ENCODE results near the gene IGF1R.

Gene IGF1R

GRCh38 chr15:98686983-98687382 lies 38.6 kb downstream of the IGF1R start:
- H3K27me3 Mint-ChIP-seq, result peaks cover 3 to 15% of the 10 kb centered on the region in 2 donors
- H3K27ac Mint-ChIP-seq, result no peak overlapping the region
- no peak overlapping the region for H3K4me3 Mint-ChIP-seq
- H3K36me3 Mint-ChIP-seq (ENCODE audit: insufficient read depth), result no peaks in the 10 kb centered on the region
- peaks cover 0 to 20% of the 10 kb centered on the region in 2 donors for H3K4me1 Mint-ChIP-seq (ENCODE audit: low read depth in 2 of 2)
- ATAC-seq (replicated peaks) (no peak), DNase-seq (no peak)
- no peaks in the 10 kb centered on the region for H3K9me3 Mint-ChIP-seq

DNA sequence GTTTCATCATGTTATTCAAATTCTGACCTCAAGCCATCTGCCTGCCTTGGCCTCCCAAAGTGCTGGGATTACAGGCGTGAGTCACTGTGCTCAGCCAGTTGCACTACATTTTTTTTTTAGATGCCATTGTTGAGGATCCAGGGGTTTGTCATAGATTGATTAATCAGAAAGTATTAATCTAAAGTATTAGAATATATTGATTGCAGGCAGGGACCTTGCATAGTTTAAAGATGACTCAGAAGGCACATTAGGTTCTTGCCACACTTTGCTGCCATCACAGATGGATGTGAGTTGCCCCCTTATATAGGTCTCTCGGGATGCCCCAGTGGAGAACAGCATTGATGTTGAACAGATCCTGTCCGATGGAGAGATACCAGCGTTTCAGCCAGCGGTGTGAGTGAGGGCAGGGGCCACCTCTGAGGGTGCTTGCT lies 41.1 kb downstream of the IGF1R start:
- Mint-ChIP-seq H3K4me3 (no peak overlapping the region), H3K27ac (no peak overlapping the region), H3K36me3 (ENCODE audit: insufficient read depth) (no peaks in the 10 kb centered on the region), H3K9me3 (no peaks in the 10 kb centered on the region), H3K4me1 (ENCODE audit: low read depth in 2 of 2) (peaks cover 0 to 16% of the 10 kb centered on the region in 2 donors), H3K27me3 (peaks cover 1 to 15% of the 10 kb centered on the region in 2 donors)
- ATAC-seq (replicated peaks) (no peak), DNase-seq (no peak)

DNA sequence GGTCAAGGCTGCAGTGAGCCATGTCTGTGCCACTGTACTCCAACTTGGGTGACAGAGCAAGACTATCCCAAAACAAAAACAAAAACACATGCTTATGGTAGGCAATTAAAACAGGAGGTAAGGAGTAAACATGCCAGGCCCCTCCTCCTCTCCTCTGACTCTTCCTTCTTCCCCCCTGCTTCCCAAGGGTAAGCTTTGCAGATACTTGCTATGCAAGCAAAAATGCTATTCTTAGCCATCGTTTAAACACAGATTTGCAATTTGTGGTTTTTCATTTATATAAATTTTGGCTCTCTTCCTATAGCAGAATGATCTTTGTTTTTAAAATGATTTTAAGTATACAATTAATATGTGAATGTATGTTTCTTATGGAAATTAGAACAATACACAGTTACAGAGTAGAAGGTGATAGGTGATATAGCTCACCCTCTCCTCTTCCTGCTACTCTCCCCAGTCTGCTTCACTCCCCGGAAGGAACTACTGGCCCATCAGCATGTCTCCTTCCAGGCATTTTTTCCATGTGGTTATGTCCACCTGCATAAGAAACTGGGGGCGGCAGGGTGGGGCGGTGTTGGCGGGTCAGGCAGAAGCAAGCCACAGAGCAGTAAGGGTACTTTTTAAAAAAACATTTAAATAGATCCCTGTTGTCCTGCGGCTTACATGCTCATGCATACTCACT lies 42.1 kb downstream of the IGF1R start:
- Mint-ChIP-seq H3K27ac (no peak overlapping the region), H3K36me3 (ENCODE audit: insufficient read depth) (no peaks in the 10 kb centered on the region), H3K9me3 (no peaks in the 10 kb centered on the region), H3K4me3 (no peak overlapping the region), H3K4me1 (ENCODE audit: low read depth in 2 of 2) (peaks cover 0 to 14% of the 10 kb centered on the region in 2 donors), H3K27me3 (peaks cover 11 to 14% of the 10 kb centered on the region in 2 donors)
- DNase-seq, result no peak
- no peak for ATAC-seq (replicated peaks)

- ATAC-seq (replicated peaks) (no peak), DNase-seq (no peak)
- H3K9me3 Mint-ChIP-seq, result no peaks in the 10 kb centered on the region
- H3K36me3 Mint-ChIP-seq (ENCODE audit: insufficient read depth), result no peaks in the 10 kb centered on the region
- H3K27me3 Mint-ChIP-seq, result peaks cover 2 to 27% of the 10 kb centered on the region in 2 donors
- H3K4me1 Mint-ChIP-seq (ENCODE audit: low read depth in 2 of 2), result peaks cover 0 to 10% of the 10 kb centered on the region in 2 donors
- H3K27ac Mint-ChIP-seq, result no peak overlapping the region
- H3K4me3 Mint-ChIP-seq, result no peak overlapping the region
These were observed 43.9 kb downstream of the IGF1R start for GRCh38 chr15:98692213-98692612.

DNA sequence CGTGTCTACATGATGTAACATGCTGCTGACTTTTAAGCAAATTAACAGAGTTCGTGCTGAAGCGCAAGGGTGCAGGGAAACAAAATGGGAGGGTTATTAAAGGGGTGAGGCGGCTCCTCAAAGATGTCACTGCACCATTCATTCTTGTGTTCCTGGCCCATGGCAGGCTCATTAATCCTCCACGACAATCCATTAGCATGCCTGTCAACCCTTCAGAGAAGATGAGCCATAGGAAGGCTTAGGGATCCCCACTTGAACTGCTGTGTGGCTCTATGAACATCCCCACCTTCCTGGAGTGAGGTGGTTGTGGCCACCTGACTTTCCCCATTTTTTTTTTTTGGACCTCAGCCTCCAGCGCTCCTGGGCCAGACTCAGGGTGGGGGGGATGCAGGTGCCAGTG lies 45.8 kb downstream of the IGF1R start:
- H3K36me3 Mint-ChIP-seq (ENCODE audit: insufficient read depth), result no peaks in the 10 kb centered on the region
- ATAC-seq (replicated peaks) (no peak), DNase-seq (no peak)
- no peak overlapping the region for H3K27ac Mint-ChIP-seq
- H3K4me3 Mint-ChIP-seq, result no peak overlapping the region
- H3K27me3 Mint-ChIP-seq, result peaks cover 6 to 33% of the 10 kb centered on the region in 2 donors
- peaks cover 0 to 9% of the 10 kb centered on the region in 2 donors for H3K4me1 Mint-ChIP-seq (ENCODE audit: low read depth in 2 of 2)
- H3K9me3 Mint-ChIP-seq, result no peaks in the 10 kb centered on the region

GRCh38 chr15:98698792-98699191 lies 50.5 kb downstream of the IGF1R start:
- Mint-ChIP-seq H3K27me3 (peaks cover 6 to 33% of the 10 kb centered on the region in 2 donors), H3K27ac (no peak overlapping the region), H3K4me1 (ENCODE audit: low read depth in 2 of 2) (peaks cover 0 to 11% of the 10 kb centered on the region in 2 donors), H3K4me3 (no peak overlapping the region), H3K9me3 (no peaks in the 10 kb centered on the region), H3K36me3 (ENCODE audit: insufficient read depth) (no peaks in the 10 kb centered on the region)
- no peak for DNase-seq
- ATAC-seq (replicated peaks), result no peak

- Mint-ChIP-seq H3K36me3 (ENCODE audit: insufficient read depth) (no peaks in the 10 kb centered on the region), H3K9me3 (no peaks in the 10 kb centered on the region), H3K4me1 (ENCODE audit: low read depth in 2 of 2) (peaks cover 0 to 11% of the 10 kb centered on the region in 2 donors), H3K27me3 (peaks cover 6 to 29% of the 10 kb centered on the region in 2 donors), H3K4me3 (no peak overlapping the region), H3K27ac (no peak overlapping the region)
- ATAC-seq (replicated peaks), result no peak
- no peak for DNase-seq
These were observed 51.5 kb downstream of the IGF1R start for GRCh38 chr15:98699591-98700424.

- Mint-ChIP-seq H3K4me1 (ENCODE audit: low read depth in 2 of 2) (peaks cover 0 to 11% of the 10 kb centered on the region in 2 donors), H3K27ac (no peak overlapping the region), H3K36me3 (ENCODE audit: insufficient read depth) (no peaks in the 10 kb centered on the region), H3K27me3 (peaks cover 6 to 22% of the 10 kb centered on the region in 2 donors), H3K4me3 (no peak overlapping the region), H3K9me3 (no peaks in the 10 kb centered on the region)
- DNase-seq (no peak), ATAC-seq (replicated peaks) (no peak)
These were observed 52.2 kb downstream of the IGF1R start for GRCh38 chr15:98700519-98700918.

GRCh38 chr15:98703126-98703685 lies 54.9 kb downstream of the IGF1R start:
- H3K27me3 Mint-ChIP-seq, result peaks cover 4 to 6% of the 10 kb centered on the region in 2 donors
- ATAC-seq (replicated peaks) (no peak), DNase-seq (no peak)
- H3K36me3 Mint-ChIP-seq (ENCODE audit: insufficient read depth), result no peaks in the 10 kb centered on the region
- H3K4me3 Mint-ChIP-seq, result no peak overlapping the region
- H3K27ac Mint-ChIP-seq, result no peak overlapping the region
- H3K9me3 Mint-ChIP-seq, result no peaks in the 10 kb centered on the region
- H3K4me1 Mint-ChIP-seq (ENCODE audit: low read depth in 2 of 2), result peaks cover 0 to 8% of the 10 kb centered on the region in 2 donors

GRCh38 chr15:98705070-98705469 lies 56.7 kb downstream of the IGF1R start:
- Mint-ChIP-seq H3K27me3 (no peaks in the 10 kb centered on the region), H3K27ac (no peak overlapping the region), H3K9me3 (no peaks in the 10 kb centered on the region), H3K4me3 (no peak overlapping the region), H3K36me3 (ENCODE audit: insufficient read depth) (no peaks in the 10 kb centered on the region), H3K4me1 (ENCODE audit: low read depth in 2 of 2) (peaks cover 0 to 4% of the 10 kb centered on the region in 2 donors)
- ATAC-seq (replicated peaks) (no peak), DNase-seq (no peak)

GRCh38 chr15:98706387-98706786 lies 58.0 kb downstream of the IGF1R start:
- peaks cover 0 to 4% of the 10 kb centered on the region in 2 donors for H3K4me1 Mint-ChIP-seq (ENCODE audit: low read depth in 2 of 2)
- H3K27ac Mint-ChIP-seq, result no peak overlapping the region
- H3K27me3 Mint-ChIP-seq, result no peaks in the 10 kb centered on the region
- no peak for DNase-seq
- H3K36me3 Mint-ChIP-seq (ENCODE audit: insufficient read depth), result no peaks in the 10 kb centered on the region
- no peak overlapping the region for H3K4me3 Mint-ChIP-seq
- H3K9me3 Mint-ChIP-seq, result no peaks in the 10 kb centered on the region
- ATAC-seq (replicated peaks), result no peak

DNA sequence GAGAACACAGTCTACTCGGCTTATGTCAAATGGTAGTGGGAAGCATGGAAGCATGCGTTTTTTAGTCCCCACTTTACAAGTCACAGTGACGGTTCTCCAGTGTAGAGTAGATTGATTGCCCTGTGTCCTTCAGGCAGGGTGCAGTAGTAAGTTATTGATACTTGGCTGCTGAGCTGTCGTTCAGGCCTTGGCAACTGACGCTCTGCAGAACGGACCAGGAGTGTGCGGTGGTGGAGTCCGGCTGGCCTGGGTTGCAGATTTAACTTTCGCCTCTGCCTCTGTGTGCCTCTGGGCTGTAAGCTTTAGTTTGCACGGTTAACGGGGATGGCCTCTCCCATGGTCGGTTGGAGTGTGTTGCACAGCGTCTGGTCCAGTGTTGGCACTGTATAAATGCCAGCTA lies 58.6 kb downstream of the IGF1R start:
- DNase-seq, result no peak
- Mint-ChIP-seq H3K27ac (no peak overlapping the region), H3K9me3 (peaks cover 3 to 5% of the 10 kb centered on the region in 2 donors), H3K4me3 (no peak overlapping the region), H3K27me3 (no peaks in the 10 kb centered on the region), H3K4me1 (ENCODE audit: low read depth in 2 of 2) (peaks cover 0 to 4% of the 10 kb centered on the region in 2 donors), H3K36me3 (ENCODE audit: insufficient read depth) (no peaks in the 10 kb centered on the region)
- ATAC-seq (replicated peaks), result no peak

GRCh38 chr15:98708037-98708590 lies 59.8 kb downstream of the IGF1R start:
- H3K27ac Mint-ChIP-seq, result no peak overlapping the region
- no peak overlapping the region for H3K4me3 Mint-ChIP-seq

More at GRCh38 chr15:98708037-98708590, 59.8 kb downstream of the IGF1R start:
- Mint-ChIP-seq H3K27me3 (no peaks in the 10 kb centered on the region), H3K9me3 (peaks cover 7 to 9% of the 10 kb centered on the region in 2 donors), H3K36me3 (ENCODE audit: insufficient read depth) (no peaks in the 10 kb centered on the region), H3K4me1 (ENCODE audit: low read depth in 2 of 2) (peaks cover 0 to 4% of the 10 kb centered on the region in 2 donors)
- ATAC-seq (replicated peaks) (no peak), DNase-seq (no peak)

Measured in effector memory CD8-positive, alpha-beta T cell (primary cell).